Measurements from ENCODE around the gene C2orf81. TPM values are rescaled to one million over a fixed set of nuclear protein-coding genes. Genes with fewer than 3 reads are reported as not detected.
"Not testable (repeated sequence)": the region's sequence is repeated elsewhere in the genome, so short reads cannot be mapped to it uniquely, and the experiment has no call there.

Gene C2orf81
- total RNA-seq, 4 donors from 2014 or later, result 0.62 to 1.4 (median 1.2) TPM

DNA sequence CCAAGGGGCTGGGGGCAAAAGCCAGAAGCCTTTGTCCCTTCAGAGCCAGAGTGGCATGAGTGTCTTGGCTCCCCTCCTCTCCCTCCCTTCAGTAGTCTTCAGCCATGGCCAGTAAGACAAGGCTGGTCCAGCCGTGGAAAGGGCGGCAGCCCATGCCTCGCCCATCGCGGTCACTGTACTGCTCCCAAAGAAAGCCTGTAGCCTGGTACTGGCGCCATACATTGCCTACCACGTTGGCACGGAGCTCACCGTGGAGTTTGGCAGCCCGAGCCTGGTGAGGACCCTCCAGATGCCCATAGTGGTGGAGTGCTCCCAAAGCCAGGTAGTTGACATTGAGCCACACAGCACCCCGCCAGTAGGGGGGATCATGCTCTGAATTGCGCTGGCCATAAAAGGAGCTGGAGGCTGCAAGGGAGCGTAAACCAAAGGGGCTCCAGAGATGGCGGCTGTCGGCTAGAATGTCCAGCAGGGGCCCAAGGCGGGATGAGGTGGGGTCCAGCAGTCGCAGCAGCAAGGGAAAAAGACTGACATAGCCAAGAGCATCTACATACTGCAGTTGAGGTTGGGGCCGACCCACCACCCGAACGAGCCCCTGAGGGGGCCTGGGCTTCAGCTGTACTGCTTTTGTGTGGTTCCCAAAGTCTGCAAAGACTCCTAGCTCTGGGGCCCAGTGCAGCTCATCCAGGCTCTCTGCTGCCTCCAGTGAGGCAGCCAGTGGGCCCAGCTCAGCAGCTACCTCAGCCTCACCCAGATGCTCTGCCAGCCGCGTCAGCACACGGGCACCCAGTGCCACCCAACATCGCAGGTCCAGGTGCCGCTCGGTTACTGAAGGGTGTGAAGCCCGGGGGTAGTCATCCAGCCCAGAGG lies 40.0 kb upstream of the C2orf81 start:
- H3K36me3 ChIP-seq, result peaks cover 0 to 25% of the 10 kb centered on the region in 2 donors
- no peak overlapping the region for H3K27ac ChIP-seq
- no peak for ATAC-seq
- peaks cover 2 to 46% (median 25%) of the 10 kb centered on the region in 3 donors for H3K4me1 ChIP-seq
- 85 to 92% methylated on average over 4 to 8 of the region's 27 CpGs for WGBS, 2 donors (ENCODE audit: low coverage in 1 of 2)
- TF ChIP-seq EP300 (IDR thresholded peaks at IDR 0.05) (no peak), POLR2AphosphoS5 (IDR thresholded peaks at IDR 0.05) (no peak), POLR2A (IDR thresholded peaks at IDR 0.05) (no peak)
- TF ChIP-seq, protein P1, sequence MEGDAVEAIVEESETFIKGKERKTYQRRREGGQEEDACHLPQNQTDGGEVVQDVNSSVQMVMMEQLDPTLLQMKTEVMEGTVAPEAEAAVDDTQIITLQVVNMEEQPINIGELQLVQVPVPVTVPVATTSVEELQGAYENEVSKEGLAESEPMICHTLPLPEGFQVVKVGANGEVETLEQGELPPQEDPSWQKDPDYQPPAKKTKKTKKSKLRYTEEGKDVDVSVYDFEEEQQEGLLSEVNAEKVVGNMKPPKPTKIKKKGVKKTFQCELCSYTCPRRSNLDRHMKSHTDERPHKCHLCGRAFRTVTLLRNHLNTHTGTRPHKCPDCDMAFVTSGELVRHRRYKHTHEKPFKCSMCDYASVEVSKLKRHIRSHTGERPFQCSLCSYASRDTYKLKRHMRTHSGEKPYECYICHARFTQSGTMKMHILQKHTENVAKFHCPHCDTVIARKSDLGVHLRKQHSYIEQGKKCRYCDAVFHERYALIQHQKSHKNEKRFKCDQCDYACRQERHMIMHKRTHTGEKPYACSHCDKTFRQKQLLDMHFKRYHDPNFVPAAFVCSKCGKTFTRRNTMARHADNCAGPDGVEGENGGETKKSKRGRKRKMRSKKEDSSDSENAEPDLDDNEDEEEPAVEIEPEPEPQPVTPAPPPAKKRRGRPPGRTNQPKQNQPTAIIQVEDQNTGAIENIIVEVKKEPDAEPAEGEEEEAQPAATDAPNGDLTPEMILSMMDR (IDR thresholded peaks at IDR 0.05), result no peak
- H3K4me3 ChIP-seq, result no peak overlapping the region
- H3K27me3 ChIP-seq, result no peaks in the 10 kb centered on the region
- no peaks in the 10 kb centered on the region for H3K9me3 ChIP-seq

DNA sequence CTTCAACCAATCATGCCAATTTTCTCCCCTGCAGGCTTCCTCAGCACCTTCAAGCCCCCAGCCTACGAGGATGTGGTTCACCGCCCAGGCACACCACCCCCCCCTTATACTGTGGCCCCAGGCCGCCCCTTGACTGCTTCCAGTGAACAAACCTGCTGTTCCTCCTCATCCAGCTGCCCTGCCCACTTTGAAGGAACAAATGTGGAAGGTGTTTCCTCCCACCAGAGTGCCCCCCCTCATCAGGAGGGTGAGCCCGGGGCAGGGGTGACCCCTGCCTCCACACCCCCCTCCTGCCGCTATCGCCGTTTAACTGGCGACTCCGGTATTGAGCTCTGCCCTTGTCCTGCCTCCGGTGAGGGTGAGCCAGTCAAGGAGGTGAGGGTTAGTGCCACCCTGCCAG lies 38.8 kb upstream of the C2orf81 start:
- not testable (repeated sequence) for H3K27ac ChIP-seq, H3K4me3 ChIP-seq, H3K27me3 ChIP-seq, H3K9me3 ChIP-seq, ATAC-seq
- peaks cover 5 to 50% (median 35%) of the 10 kb centered on the region in 3 donors for H3K4me1 ChIP-seq
- peaks cover 0 to 25% of the 10 kb centered on the region in 2 donors for H3K36me3 ChIP-seq
- WGBS, 2 donors (ENCODE audit: low coverage in 1 of 2), result 69% methylated on average over 4 of the region's 10 CpGs; no CpG with 5 or more reads in 1 of the 2 donors

DNA sequence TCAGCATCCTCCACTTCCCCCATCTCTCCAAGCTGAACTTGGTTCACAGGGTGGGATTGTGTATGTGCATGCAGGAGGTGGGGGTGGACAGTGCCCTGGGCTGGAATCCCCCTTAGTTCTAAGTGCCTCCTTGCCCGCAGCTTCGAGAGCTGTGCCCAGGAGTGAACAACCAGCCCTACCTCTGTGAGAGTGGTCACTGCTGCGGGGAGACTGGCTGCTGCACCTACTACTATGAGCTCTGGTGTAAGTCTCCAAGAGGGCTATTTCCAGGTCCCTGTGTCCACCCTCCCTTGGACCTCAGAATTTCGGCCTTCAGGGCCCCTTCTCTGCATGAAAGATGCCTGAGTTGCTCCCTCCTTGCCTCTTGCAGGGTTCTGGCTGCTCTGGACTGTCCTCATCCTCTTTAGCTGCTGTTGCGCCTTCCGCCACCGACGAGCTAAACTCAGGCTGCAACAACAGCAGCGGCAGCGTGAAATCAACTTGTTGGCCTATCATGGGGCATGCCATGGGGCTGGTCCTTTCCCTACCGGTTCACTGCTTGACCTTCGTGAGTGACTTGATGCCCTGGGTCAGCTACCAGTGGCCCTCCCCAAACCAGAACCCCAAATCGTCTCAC lies 38.2 kb upstream of the C2orf81 start:
- H3K27ac ChIP-seq, ATAC-seq, H3K27me3 ChIP-seq, H3K9me3 ChIP-seq, H3K4me3 ChIP-seq: not testable (repeated sequence)
- Histone ChIP-seq H3K36me3 (peaks cover 0 to 25% of the 10 kb centered on the region in 2 donors), H3K4me1 (peaks cover 5 to 50% (median 35%) of the 10 kb centered on the region in 3 donors)
- TF ChIP-seq POLR2AphosphoS5 (IDR thresholded peaks at IDR 0.05), result peak; percentile 2
- WGBS, 2 donors (ENCODE audit: low coverage in 1 of 2), result 82 to 100% methylated on average over 1 to 10 of the region's 13 CpGs

DNA sequence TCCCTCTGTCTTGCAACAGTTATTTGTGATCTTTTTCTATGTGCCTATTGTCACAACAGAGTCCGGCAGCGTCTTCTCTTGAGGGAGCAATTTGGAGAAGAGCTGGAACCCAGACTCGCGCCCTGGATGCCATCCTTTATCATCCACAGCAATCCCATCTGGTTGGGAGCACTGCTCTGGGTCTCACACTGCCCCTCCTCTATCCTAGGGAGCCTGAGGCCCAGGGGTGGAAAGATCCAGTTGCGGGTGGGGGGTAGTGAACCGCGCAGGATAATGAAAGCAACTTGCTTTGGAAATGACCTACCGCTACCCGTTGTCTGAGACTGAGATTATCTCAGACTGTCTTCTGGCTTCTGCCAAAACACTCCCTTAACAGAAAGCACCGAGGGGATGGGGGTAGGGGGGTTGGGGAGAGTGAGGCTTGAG lies 37.5 kb upstream of the C2orf81 start:
- Histone ChIP-seq H3K4me1 (peaks cover 2 to 48% (median 31%) of the 10 kb centered on the region in 3 donors), H3K4me3 (peak overlapping the region; percentile 67 to 79), H3K27me3 (no peaks in the 10 kb centered on the region), H3K27ac (peak overlapping the region in 3 of 4 donors; percentile 84 to 91 (median 87)), H3K9me3 (no peaks in the 10 kb centered on the region), H3K36me3 (peaks cover 0 to 25% of the 10 kb centered on the region in 2 donors)
- TF ChIP-seq, protein P1 (IDR thresholded peaks at IDR 0.05), result no peak
- no peak for ATAC-seq
- 0 to 6% methylated on average over 4 to 10 of the region's 10 CpGs for WGBS, 2 donors (ENCODE audit: low coverage in 1 of 2)

DNA sequence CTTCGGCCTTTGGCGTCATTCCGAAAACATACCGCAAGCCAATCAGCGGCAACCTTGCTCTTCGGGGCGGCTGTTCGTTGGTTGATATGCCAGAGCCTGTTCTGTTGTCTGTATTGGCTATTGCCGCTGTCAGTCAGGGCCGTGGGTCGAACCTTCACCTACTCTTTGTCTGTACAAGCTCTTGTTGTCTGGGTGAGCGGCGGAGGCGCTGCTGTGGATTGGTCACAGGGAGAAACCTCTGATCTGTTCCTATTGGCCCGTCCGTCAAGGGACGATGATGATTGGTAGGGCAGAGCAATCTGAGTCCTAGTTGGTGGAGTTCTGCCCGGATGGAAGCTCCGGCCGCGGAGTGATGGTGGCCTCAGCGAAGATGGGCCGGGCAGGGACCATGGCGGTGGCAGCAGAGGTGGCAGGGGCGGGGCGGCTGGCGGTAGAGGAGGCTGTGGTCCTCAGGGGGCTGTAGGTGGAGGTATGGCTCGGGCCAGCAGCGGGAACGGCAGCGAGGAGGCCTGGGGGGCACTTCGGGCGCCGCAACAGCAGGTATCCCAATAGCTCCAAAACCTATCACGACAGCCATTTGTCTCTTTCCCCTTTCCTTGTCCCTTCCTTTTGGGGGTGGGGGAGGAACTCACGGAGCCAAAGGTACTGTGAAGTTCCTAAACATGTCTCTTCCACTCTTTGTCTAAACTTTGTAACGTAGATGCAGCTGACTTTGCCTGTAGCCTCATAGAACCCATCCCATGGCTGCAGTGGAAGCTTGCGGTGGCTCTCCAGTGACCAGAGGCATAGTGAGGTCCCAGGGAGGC lies 36.9 kb upstream of the C2orf81 start, which contains the start of gene WBP1:
WBP1 (plus strand) TSS at position 307 of the 806 bp plus-strand sequence; CDS start at position 472, 165 bp downstream.
- peak within 1 kb of the TSS; percentile 80 to 98 (median 94) for H3K27ac ChIP-seq
- H3K27me3 ChIP-seq, result no peaks in the 10 kb centered on the region
- H3K4me1 ChIP-seq, result peaks cover 2 to 44% (median 29%) of the 10 kb centered on the region in 3 donors
- TF ChIP-seq, protein P1 (IDR thresholded peaks at IDR 0.05), result no peak
- peak; percentile 48 for TF ChIP-seq POLR2AphosphoS5 (IDR thresholded peaks at IDR 0.05)
- peak; percentile 33 to 52 for TF ChIP-seq POLR2A (IDR thresholded peaks at IDR 0.05)
- H3K9me3 ChIP-seq, result no peaks in the 10 kb centered on the region
- H3K36me3 ChIP-seq, result peaks cover 0 to 25% of the 10 kb centered on the region in 2 donors
- 0% methylated on average over 2 to 6 of the region's 38 CpGs for WGBS, 2 donors (ENCODE audit: low coverage in 1 of 2)
- peak within 1 kb of the TSS; percentile 67 to 79 for H3K4me3 ChIP-seq
- peak; percentile 96 for ATAC-seq
